ENCODE measurements around the gene GRIK1. TPM values are rescaled to one million over a fixed set of nuclear protein-coding genes. Genes with fewer than 3 reads are reported as not detected.

The GRIK1 gene
- polyA plus RNA-seq, 1 experiment = not detected

GRCh38 chr21:29649406-29649814 is 290.4 kb downstream of the GRIK1 start:
- ChIA-PET POLR2A (no interaction called here), CTCF (interaction anchor here (0.5 kb wide), 1 partner anchor 485 kb away, joined by 3 read pairs; no protein-coding TSS in a partner anchor)
- TF ChIP-seq CTCF (IDR thresholded peaks at IDR 0.05; ENCODE audit: low read depth, low read length) = no peak

GRCh38 chr21:29648710-29649240 is 291.0 kb downstream of the GRIK1 start:
- Histone ChIP-seq H3K4me3 (ENCODE audit: low read depth, low read length) (no peak overlapping the region; the same call in 1 of the 2 replicates), H3K9me3 (ENCODE audit: control insufficient read depth, insufficient read depth, low read length) (no peaks in the 10 kb centered on the region), H3K27me3 (ENCODE audit: control insufficient read depth, insufficient read depth, low read length) (no peaks in the 10 kb centered on the region), H3K27ac (ENCODE audit: low read depth, low read length) (no peak overlapping the region)
- POLR2A ChIA-PET = no interaction called here
- CTCF ChIA-PET = interaction anchor here (0.5 kb wide), 1 partner anchor 485 kb away, joined by 3 read pairs; no protein-coding TSS in a partner anchor
- no peak for TF ChIP-seq CTCF (IDR thresholded peaks at IDR 0.05; ENCODE audit: low read depth, low read length)
- no peak for DNase-seq (ENCODE audit: low read depth, low spot score)

More at GRCh38 chr21:29649406-29649814, 290.4 kb downstream of the GRIK1 start:
- DNase-seq (ENCODE audit: low read depth, low spot score) = no peak
- H3K27ac ChIP-seq (ENCODE audit: low read depth, low read length) = no peak overlapping the region
- no peak overlapping the region for H3K4me3 ChIP-seq (ENCODE audit: low read depth, low read length)
- H3K27me3 ChIP-seq (ENCODE audit: control insufficient read depth, insufficient read depth, low read length) = no peaks in the 10 kb centered on the region
- no peaks in the 10 kb centered on the region for H3K9me3 ChIP-seq (ENCODE audit: control insufficient read depth, insufficient read depth, low read length)

- POLR2A ChIA-PET = no interaction called here
- peak; percentile 68 for DNase-seq (ENCODE audit: low read depth, low spot score)
- TF ChIP-seq CTCF (IDR thresholded peaks at IDR 0.05; ENCODE audit: low read depth, low read length) = no peak
- Histone ChIP-seq H3K4me3 (ENCODE audit: low read depth, low read length) (no peak overlapping the region), H3K9me3 (ENCODE audit: control insufficient read depth, insufficient read depth, low read length) (no peaks in the 10 kb centered on the region), H3K27ac (ENCODE audit: low read depth, low read length) (no peak overlapping the region), H3K27me3 (ENCODE audit: control insufficient read depth, insufficient read depth, low read length) (no peaks in the 10 kb centered on the region)
- CTCF ChIA-PET = interaction anchor here (0.9 kb wide), 1 partner anchor 10 kb away, joined by 3 read pairs; no protein-coding TSS in a partner anchor
Measured at GRCh38 chr21:29647353-29647781, 292.4 kb downstream of the GRIK1 start.

- H3K27me3 ChIP-seq (ENCODE audit: control insufficient read depth, insufficient read depth, low read length) = no peaks in the 10 kb centered on the region
- no peak overlapping the region for H3K4me3 ChIP-seq (ENCODE audit: low read depth, low read length)
- no peak for TF ChIP-seq CTCF (IDR thresholded peaks at IDR 0.05; ENCODE audit: low read depth, low read length)
- H3K9me3 ChIP-seq (ENCODE audit: control insufficient read depth, insufficient read depth, low read length) = no peaks in the 10 kb centered on the region
- CTCF ChIA-PET = no interaction called here
- H3K27ac ChIP-seq (ENCODE audit: low read depth, low read length) = no peak overlapping the region
- no peak for DNase-seq (ENCODE audit: low read depth, low spot score)
- POLR2A ChIA-PET = no interaction called here
Measured at GRCh38 chr21:29645666-29646553, 293.9 kb downstream of the GRIK1 start.

- Histone ChIP-seq H3K4me3 (ENCODE audit: low read depth, low read length) (no peak overlapping the region), H3K9me3 (ENCODE audit: control insufficient read depth, insufficient read depth, low read length) (no peaks in the 10 kb centered on the region), H3K27me3 (ENCODE audit: control insufficient read depth, insufficient read depth, low read length) (no peaks in the 10 kb centered on the region), H3K27ac (ENCODE audit: low read depth, low read length) (no peak overlapping the region)
- POLR2A ChIA-PET = interaction anchor here (0.6 kb wide), 1 partner anchor 220 kb away, joined by 4 read pairs; no protein-coding TSS in a partner anchor
- CTCF ChIA-PET = interaction anchor here (0.6 to 1.2 kb wide), 2 partner anchors 19 to 1644 kb away, joined by 3 read pairs; no protein-coding TSS in a partner anchor
- no peak for TF ChIP-seq CTCF (IDR thresholded peaks at IDR 0.05; ENCODE audit: low read depth, low read length)
- no peak for DNase-seq (ENCODE audit: low read depth, low spot score)
Measured at GRCh38 chr21:29643289-29643688, 296.5 kb downstream of the GRIK1 start.
